ENCODE results near the gene TRAPPC12.
"Not testable (repeated sequence)": the region's sequence is repeated elsewhere in the genome, so short reads cannot be mapped to it uniquely, and the experiment has no call there.

The TRAPPC12 gene

GRCh38 chr2:3486047-3487027, 106.8 kb downstream of the TRAPPC12 start:
- no peak overlapping the region for H3K9ac ChIP-seq (ENCODE audit: low read depth, low read length)
- no peak overlapping the region for H3K4me3 ChIP-seq (ENCODE audit: low read length)
- peaks cover 8% of the 10 kb centered on the region for H3K4me1 ChIP-seq (ENCODE audit: control insufficient read depth, insufficient read depth, low read length)
- no peaks in the 10 kb centered on the region for H3K27me3 ChIP-seq (ENCODE audit: control insufficient read depth, insufficient read depth, low read length)
- no peaks in the 10 kb centered on the region for H3K9me3 ChIP-seq (replicated peaks; ENCODE audit: low read length)
- no peak overlapping the region for H3K4me2 ChIP-seq (ENCODE audit: low read length)
- no peaks in the 10 kb centered on the region for H3K36me3 ChIP-seq (ENCODE audit: insufficient read depth, low read length)

DNA sequence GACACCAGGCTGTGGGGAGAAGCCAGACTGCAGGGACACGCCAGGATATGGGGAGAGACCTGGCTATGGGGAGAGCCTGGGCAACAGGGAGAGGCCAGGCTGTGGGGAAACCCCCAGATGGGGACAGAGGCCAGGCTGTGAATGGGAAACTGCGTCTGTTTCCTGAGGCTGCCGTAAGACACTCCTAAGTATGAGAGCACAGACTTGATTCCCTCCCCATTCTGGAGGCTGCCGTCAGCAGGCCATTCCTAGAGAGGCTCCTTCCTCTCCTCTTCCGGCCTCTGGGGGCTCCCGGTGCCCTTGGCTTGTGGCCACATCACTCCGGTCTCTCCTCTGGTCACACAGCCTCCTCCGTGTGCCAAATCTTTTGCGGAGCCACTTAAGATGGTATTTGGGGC, 107.5 kb downstream of the TRAPPC12 start:
- no peaks in the 10 kb centered on the region for H3K27me3 ChIP-seq (ENCODE audit: control insufficient read depth, insufficient read depth, low read length)
- no peak overlapping the region for H3K4me2 ChIP-seq (ENCODE audit: low read length)
- H3K36me3 ChIP-seq (ENCODE audit: insufficient read depth, low read length), result no peaks in the 10 kb centered on the region
- H3K9me3 ChIP-seq (replicated peaks; ENCODE audit: low read length), result no peaks in the 10 kb centered on the region
- H3K4me1 ChIP-seq (ENCODE audit: control insufficient read depth, insufficient read depth, low read length), result peaks cover 8% of the 10 kb centered on the region
- no peak overlapping the region for H3K9ac ChIP-seq (ENCODE audit: low read depth, low read length)
- H3K4me3 ChIP-seq (ENCODE audit: low read length), result no peak overlapping the region

GRCh38 chr2:3487432-3487831, 107.9 kb downstream of the TRAPPC12 start:
- no peak overlapping the region for H3K4me3 ChIP-seq (ENCODE audit: low read length)
- no peaks in the 10 kb centered on the region for H3K36me3 ChIP-seq (ENCODE audit: insufficient read depth, low read length)
- peaks cover 10% of the 10 kb centered on the region for H3K4me1 ChIP-seq (ENCODE audit: control insufficient read depth, insufficient read depth, low read length)
- H3K9me3 ChIP-seq (replicated peaks; ENCODE audit: low read length), result no peaks in the 10 kb centered on the region
- no peaks in the 10 kb centered on the region for H3K27me3 ChIP-seq (ENCODE audit: control insufficient read depth, insufficient read depth, low read length)
- no peak overlapping the region for H3K9ac ChIP-seq (ENCODE audit: low read depth, low read length)
- H3K4me2 ChIP-seq (ENCODE audit: low read length), result no peak overlapping the region

DNA sequence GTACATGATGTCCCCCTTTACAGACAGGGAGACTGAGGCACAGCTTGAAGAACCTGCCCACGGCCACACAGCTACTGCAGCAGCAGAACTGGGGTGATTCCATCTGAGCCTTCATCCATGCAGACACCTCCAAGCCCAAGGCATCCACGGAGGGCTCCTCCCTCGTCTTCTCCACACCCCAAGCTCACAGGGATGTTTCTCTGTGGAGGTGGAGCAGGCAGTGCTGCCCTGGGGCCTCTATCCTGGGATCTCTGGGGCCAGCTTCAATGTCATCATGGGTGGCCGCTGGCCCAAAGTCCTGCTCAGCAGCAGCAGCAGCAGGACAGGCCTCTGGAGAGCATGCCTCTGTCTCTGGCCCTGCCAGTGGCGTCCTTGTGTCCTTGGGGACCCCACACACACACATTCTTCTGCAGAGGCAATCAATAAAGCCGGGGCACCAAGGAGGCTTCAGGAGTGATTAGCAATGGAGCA, 108.6 kb downstream of the TRAPPC12 start:
- H3K36me3 ChIP-seq (ENCODE audit: insufficient read depth, low read length), result no peaks in the 10 kb centered on the region
- no peak overlapping the region for H3K4me3 ChIP-seq (ENCODE audit: low read length)

GRCh38 chr2:3488855-3489763, 109.6 kb downstream of the TRAPPC12 start:
- Histone ChIP-seq H3K9me3 (replicated peaks; ENCODE audit: low read length) (no peaks in the 10 kb centered on the region), H3K27me3 (ENCODE audit: control insufficient read depth, insufficient read depth, low read length) (no peaks in the 10 kb centered on the region), H3K4me1 (ENCODE audit: control insufficient read depth, insufficient read depth, low read length) (peaks cover 24% of the 10 kb centered on the region), H3K4me3 (ENCODE audit: low read length) (no peak overlapping the region), H3K36me3 (ENCODE audit: insufficient read depth, low read length) (no peaks in the 10 kb centered on the region), H3K9ac (ENCODE audit: low read depth, low read length) (no peak overlapping the region), H3K4me2 (ENCODE audit: low read length) (no peak overlapping the region)

More for the DNA sequence above, 108.6 kb downstream of the TRAPPC12 start:
- H3K9ac ChIP-seq (ENCODE audit: low read depth, low read length), result no peak overlapping the region
- H3K27me3 ChIP-seq (ENCODE audit: control insufficient read depth, insufficient read depth, low read length), result no peaks in the 10 kb centered on the region
- no peak overlapping the region for H3K4me2 ChIP-seq (ENCODE audit: low read length)
- peaks cover 14% of the 10 kb centered on the region for H3K4me1 ChIP-seq (ENCODE audit: control insufficient read depth, insufficient read depth, low read length)
- no peaks in the 10 kb centered on the region for H3K9me3 ChIP-seq (replicated peaks; ENCODE audit: low read length)

- H3K27me3 ChIP-seq (ENCODE audit: control insufficient read depth, insufficient read depth, low read length), result no peaks in the 10 kb centered on the region
- no peak overlapping the region for H3K9ac ChIP-seq (ENCODE audit: low read depth, low read length)
Measured at GRCh38 chr2:3489764-3490115, 110.2 kb downstream of the TRAPPC12 start.

DNA sequence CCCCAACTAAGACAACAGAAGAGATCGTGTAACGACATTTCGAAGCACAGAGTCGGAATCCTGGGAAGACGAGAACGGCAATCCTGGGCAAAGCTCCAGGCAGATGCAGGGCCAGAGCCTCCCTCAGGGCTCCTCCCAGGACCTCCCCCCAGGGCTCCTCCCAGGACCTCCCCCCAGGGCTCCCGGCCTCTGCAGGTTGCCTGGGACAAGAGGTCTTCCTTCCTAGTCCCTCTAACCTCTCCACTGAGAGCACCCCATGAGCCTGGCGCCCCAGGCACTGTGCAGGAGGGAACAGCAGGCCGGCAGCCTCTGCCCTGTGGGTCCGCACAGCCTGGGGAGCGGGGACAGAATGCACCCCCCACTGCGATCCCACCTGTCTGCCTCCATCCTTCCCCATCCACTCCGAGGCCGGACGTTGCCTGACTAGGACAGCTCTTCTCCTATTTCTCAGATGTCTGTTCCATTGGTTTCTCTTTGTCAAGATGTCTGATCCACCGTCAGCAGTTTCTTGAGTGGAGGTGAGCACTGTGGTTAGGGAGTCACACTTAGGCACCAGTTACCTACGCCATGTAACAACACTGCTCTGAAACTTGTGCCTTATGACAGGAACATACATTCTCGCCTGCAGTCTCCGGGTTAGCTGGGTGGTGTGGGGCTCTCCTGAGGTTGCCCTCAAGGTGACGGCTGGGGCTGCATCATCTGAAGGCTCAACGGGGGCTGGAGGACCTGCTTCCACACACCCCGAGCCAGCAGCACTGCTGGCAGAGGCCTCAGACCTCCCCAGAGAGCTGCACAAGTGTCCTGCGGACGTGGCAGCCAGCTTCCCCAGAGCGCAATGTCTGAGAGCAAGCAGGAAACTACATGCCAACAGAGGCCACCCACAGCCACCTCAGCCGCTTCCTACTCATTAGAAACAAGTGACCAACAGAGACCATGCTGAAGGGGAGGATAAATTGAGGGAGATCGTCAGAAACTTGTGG, 111.0 kb downstream of the TRAPPC12 start:
- no peaks in the 10 kb centered on the region for H3K27me3 ChIP-seq (ENCODE audit: control insufficient read depth, insufficient read depth, low read length)
- H3K4me1 ChIP-seq (ENCODE audit: control insufficient read depth, insufficient read depth, low read length), result peaks cover 25% of the 10 kb centered on the region
- H3K4me2 ChIP-seq (ENCODE audit: low read length), result no peak overlapping the region
- H3K9me3 ChIP-seq (replicated peaks; ENCODE audit: low read length), result no peaks in the 10 kb centered on the region
- H3K36me3 ChIP-seq (ENCODE audit: insufficient read depth, low read length), result peaks cover 4% of the 10 kb centered on the region
- no peak overlapping the region for H3K9ac ChIP-seq (ENCODE audit: low read depth, low read length)
- no peak overlapping the region for H3K4me3 ChIP-seq (ENCODE audit: low read length)

More at GRCh38 chr2:3489764-3490115, 110.2 kb downstream of the TRAPPC12 start:
- no peaks in the 10 kb centered on the region for H3K9me3 ChIP-seq (replicated peaks; ENCODE audit: low read length)
- H3K4me2 ChIP-seq (ENCODE audit: low read length), result no peak overlapping the region
- H3K4me3 ChIP-seq (ENCODE audit: low read length), result no peak overlapping the region
- peaks cover under 1% of the 10 kb centered on the region for H3K36me3 ChIP-seq (ENCODE audit: insufficient read depth, low read length)
- peaks cover 25% of the 10 kb centered on the region for H3K4me1 ChIP-seq (ENCODE audit: control insufficient read depth, insufficient read depth, low read length)

- Histone ChIP-seq H3K9ac (ENCODE audit: low read depth, low read length) (no peak overlapping the region), H3K4me1 (ENCODE audit: control insufficient read depth, insufficient read depth, low read length) (peaks cover 25% of the 10 kb centered on the region), H3K27me3 (ENCODE audit: control insufficient read depth, insufficient read depth, low read length) (no peaks in the 10 kb centered on the region), H3K9me3 (replicated peaks; ENCODE audit: low read length) (no peaks in the 10 kb centered on the region), H3K4me3 (ENCODE audit: low read length) (no peak overlapping the region), H3K36me3 (ENCODE audit: insufficient read depth, low read length) (peaks cover 4% of the 10 kb centered on the region), H3K4me2 (ENCODE audit: low read length) (no peak overlapping the region)
Measured at GRCh38 chr2:3491306-3491705, 111.8 kb downstream of the TRAPPC12 start.

- Histone ChIP-seq H3K4me2 (ENCODE audit: low read length) (no peak overlapping the region), H3K36me3 (ENCODE audit: insufficient read depth, low read length) (peaks cover 6% of the 10 kb centered on the region), H3K27me3 (ENCODE audit: control insufficient read depth, insufficient read depth, low read length) (no peaks in the 10 kb centered on the region), H3K9me3 (replicated peaks; ENCODE audit: low read length) (no peaks in the 10 kb centered on the region), H3K4me1 (ENCODE audit: control insufficient read depth, insufficient read depth, low read length) (peaks cover 25% of the 10 kb centered on the region), H3K4me3 (ENCODE audit: low read length) (no peak overlapping the region), H3K9ac (ENCODE audit: low read depth, low read length) (no peak overlapping the region)
Measured at GRCh38 chr2:3491716-3492474, 112.4 kb downstream of the TRAPPC12 start.

- not testable (repeated sequence) for H3K4me3 ChIP-seq (ENCODE audit: low read length)
- peaks cover 11% of the 10 kb centered on the region for H3K36me3 ChIP-seq (ENCODE audit: insufficient read depth, low read length)
Measured at GRCh38 chr2:3492475-3492787, 112.9 kb downstream of the TRAPPC12 start.

More at GRCh38 chr2:3492475-3492787, 112.9 kb downstream of the TRAPPC12 start:
- not testable (repeated sequence) for H3K9ac ChIP-seq (ENCODE audit: low read depth, low read length); H3K27me3 ChIP-seq (ENCODE audit: control insufficient read depth, insufficient read depth, low read length); H3K9me3 ChIP-seq (replicated peaks; ENCODE audit: low read length); H3K4me2 ChIP-seq (ENCODE audit: low read length)
- H3K4me1 ChIP-seq (ENCODE audit: control insufficient read depth, insufficient read depth, low read length), result peaks cover 21% of the 10 kb centered on the region

Data from skeletal muscle satellite cell (primary cell).